Embryonic facial prominence (tissue), 1 donor: Measurements from ENCODE around the gene NEK4.
"Not testable (repeated sequence)": the region's sequence is repeated elsewhere in the genome, so short reads cannot be mapped to it uniquely, and the experiment has no call there.

ENCODE experiments used
- DNase-seq: peaks from one replicate; pipeline ENCODE4 v3.0.0-alpha.2; 2016; ENCODE audit errors: extremely low spot score

NEK4 gene

GRCh38 chr3:52731590-52731989 is 39.1 kb downstream of the NEK4 start:
- DNase-seq = no peak

GRCh38 chr3:52730681-52731080 is 40.1 kb downstream of the NEK4 start:
- DNase-seq = no peak

- DNase-seq = not testable (repeated sequence)
Observed at GRCh38 chr3:52728753-52729152, 42.0 kb downstream of the NEK4 start.

GRCh38 chr3:52724511-52724910 is 46.2 kb downstream of the NEK4 start:
- no peak for DNase-seq

- no peak for DNase-seq
Observed at GRCh38 chr3:52723935-52724334, 46.8 kb downstream of the NEK4 start.

GRCh38 chr3:52722491-52722890 is 48.2 kb downstream of the NEK4 start:
- no peak for DNase-seq

GRCh38 chr3:52721730-52722008 is 49.1 kb downstream of the NEK4 start:
- no peak for DNase-seq

GRCh38 chr3:52721002-52721729 is 49.6 kb downstream of the NEK4 start:
- DNase-seq = no peak

- no peak for DNase-seq
Observed at GRCh38 chr3:52719618-52720017, 51.1 kb downstream of the NEK4 start.

GRCh38 chr3:52715714-52716305 is 54.9 kb downstream of the NEK4 start:
- no peak for DNase-seq

GRCh38 chr3:52714335-52715302 is 56.1 kb downstream of the NEK4 start:
- DNase-seq = no peak

GRCh38 chr3:52712291-52713212 is 58.2 kb downstream of the NEK4 start:
- DNase-seq = no peak

- DNase-seq = no peak
Observed at GRCh38 chr3:52710512-52710911, 60.2 kb downstream of the NEK4 start.

GRCh38 chr3:52707585-52707984 is 63.2 kb downstream of the NEK4 start:
- DNase-seq = no peak

GRCh38 chr3:52705688-52706686 is 64.8 kb downstream of the NEK4 start, which contains the start of the genes GLT8D1 and SPCS1:
TSS of gene GLT8D1 (minus strand) at chr3:52705791. CDS start at chr3:52700460, 5,331 bp downstream.
TSS of gene SPCS1 (plus strand) at chr3:52706106. CDS start at chr3:52706247, 141 bp downstream.
- DNase-seq = peak; percentile 59

GRCh38 chr3:52705438-52705687 is 65.4 kb downstream of the NEK4 start:
- DNase-seq = no peak

- no peak for DNase-seq
Observed at GRCh38 chr3:52704611-52705437, 65.9 kb downstream of the NEK4 start.

GRCh38 chr3:52703341-52703740 is 67.4 kb downstream of the NEK4 start:
- no peak for DNase-seq

- no peak for DNase-seq
Observed at GRCh38 chr3:52697632-52697965, 73.1 kb downstream of the NEK4 start.
